GM18858 (cell line): ENCODE data around the gene MS4A10.
A peak's percentile ranks its signal among the peaks of the same experiment; 100 is the strongest.

Experiments
- ATAC-seq: cut with Tn5 transposase; IDR thresholded peaks from one replicate; pipeline ENCODE4 v1.9.1; 2021; ENCODE audit not compliant: unreplicated experiment

MS4A10 gene

DNA sequence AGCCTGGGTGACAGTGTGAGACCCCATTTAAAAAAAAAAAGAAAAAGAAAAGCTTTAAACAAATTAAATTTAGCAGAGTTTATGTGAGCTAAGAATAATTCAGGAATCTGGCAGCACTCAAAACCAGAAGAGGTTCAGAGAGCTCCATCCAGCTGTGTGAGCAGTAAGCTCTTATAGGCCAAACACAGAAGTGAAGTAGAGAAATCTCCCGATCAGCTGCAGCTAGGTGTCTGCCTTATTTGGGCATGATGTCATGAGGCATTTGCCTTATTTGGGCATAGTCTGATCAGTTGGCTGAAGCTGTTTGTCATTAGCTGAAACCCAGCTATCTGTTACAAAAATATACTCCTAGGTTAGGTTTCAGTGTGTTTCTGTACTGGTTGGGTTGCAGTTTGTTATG lies 20.3 kb upstream of the MS4A10 start:
- peak; percentile 37 for ATAC-seq

DNA sequence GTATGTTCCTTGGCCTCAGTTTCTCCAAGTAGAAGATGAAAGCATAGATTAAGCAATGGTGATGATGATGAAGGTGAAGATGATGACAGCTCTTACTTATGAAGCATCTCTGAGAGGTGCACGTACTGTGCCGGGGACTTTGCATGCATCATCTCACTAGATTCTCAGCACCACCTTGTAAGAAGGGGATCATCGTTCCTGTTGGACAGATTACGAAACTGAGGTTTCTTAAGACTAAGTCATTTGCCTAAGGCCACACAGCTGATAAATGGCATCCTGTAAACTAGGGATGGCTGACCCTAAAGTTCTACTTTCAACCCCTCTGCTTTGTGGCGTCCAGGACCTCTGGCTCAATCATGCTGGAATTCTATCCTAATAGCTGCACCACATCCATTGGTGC lies 19.8 kb upstream of the MS4A10 start:
- no peak for ATAC-seq

DNA sequence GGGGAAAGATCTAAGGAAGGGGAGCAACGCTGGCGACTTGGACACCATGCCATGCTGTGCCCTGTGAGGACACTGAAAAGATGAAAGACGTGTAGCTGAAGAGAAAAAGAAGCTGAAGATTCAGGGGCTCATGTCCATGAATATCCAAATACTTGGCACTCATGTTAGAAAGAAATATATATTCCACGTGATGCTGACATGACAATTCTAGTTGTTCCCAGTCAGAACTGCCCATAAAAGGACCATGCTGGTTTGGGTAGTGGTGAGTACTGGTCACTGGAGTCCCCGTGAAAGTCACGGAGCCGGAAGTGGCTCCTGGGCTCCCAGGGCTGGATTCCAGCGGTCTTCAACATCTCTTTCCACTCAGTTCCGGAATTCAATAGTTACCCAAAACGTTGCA lies 18.6 kb upstream of the MS4A10 start:
- ATAC-seq, result no peak

DNA sequence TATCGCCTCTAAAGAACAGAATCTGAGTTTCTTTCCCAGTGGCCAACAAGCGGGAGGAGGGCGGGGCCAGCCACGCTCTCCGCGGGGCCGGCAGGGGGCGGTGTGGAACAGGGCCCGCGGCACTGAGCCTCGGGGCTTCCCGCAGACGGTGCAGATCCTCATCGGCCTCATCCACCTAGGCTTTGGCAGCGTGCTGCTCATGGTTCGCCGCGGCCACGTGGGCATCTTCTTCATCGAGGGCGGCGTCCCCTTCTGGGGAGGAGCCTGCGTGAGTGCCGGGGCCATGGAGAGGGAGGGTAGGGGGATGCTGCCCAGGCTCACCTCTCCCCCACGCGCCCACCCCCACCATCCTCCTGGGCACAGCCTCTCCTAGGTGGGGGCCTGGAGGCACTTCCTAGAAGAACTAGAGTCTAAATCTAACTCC lies 17.7 kb upstream of the MS4A10 start:
- no peak for ATAC-seq

DNA sequence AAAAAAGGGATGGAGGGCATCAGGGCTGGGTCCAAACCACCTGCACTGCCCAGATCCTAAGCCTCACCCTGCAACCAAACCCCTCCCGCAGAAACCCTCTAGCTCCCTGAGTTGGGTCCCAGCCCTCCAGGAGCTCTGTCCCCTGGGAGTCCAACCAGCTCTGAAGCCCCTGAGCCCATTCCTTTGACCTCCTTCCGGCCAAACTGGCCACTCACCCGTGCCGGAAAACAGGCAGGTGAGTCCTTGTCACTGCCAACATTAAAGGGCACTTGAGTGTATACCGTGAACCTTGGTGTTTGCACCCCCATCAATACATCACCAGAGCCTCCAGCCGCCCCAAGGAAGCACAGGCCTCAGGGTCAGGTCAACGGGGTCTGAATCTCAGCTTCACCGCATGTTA lies 16.9 kb upstream of the MS4A10 start:
- ATAC-seq, result no peak

DNA sequence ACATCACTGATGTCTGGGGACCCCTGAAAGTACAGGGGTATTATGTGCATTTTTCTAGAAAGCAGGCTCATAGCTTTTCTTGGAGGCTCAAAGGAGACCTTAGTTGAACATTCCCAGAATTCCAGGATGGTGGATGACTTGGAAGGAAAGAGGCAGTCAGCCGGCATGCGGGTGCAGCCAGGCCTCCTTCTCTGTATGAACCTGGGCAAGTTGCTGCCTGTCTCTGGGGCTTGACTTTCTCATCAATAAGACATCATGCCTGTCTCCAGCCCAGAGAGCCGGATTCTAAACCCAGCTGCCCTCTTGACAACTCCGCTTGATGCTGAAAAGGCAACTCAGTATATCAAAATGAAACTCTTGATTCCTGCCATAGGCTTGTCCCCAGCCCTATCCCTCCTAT lies 15.9 kb upstream of the MS4A10 start:
- ATAC-seq, result no peak

DNA sequence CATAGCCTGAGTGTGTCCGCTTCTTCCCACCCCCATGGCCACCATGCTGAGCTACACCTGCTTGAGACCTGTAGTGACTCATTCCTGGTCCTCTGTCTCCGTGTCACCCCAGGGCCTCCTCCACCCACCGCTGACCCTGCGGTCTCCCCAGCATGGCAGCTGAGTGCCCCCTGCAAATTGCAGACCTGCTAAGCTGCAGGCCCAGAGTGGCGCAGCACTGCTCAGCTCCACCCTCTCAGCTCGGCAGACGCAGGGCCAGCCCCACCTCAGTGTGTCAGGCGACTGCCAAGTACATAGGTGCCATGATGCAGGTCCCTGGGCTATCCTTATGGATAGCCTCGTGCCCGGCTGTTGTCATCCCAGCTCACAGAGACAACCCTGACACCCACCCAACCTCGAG lies 15.3 kb upstream of the MS4A10 start:
- ATAC-seq, result no peak

DNA sequence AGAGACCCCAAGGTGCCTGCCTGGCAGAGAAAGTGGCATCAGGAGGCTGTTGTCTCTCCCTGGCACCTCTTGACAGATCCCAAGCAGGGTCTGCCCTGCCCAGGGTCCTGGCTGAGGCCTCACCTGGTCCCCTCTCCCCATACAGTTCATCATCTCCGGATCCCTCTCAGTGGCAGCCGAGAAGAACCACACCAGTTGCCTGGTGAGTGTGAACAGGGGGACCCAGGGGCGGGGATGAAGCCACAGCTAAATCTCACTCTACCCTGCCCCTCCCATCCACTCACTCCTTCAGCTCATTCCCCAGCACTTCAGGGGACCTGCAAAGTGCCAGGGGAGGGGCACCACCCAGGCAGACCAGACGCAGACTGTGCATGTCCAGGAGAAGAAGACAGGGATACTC lies 14.0 kb upstream of the MS4A10 start:
- no peak for ATAC-seq

DNA sequence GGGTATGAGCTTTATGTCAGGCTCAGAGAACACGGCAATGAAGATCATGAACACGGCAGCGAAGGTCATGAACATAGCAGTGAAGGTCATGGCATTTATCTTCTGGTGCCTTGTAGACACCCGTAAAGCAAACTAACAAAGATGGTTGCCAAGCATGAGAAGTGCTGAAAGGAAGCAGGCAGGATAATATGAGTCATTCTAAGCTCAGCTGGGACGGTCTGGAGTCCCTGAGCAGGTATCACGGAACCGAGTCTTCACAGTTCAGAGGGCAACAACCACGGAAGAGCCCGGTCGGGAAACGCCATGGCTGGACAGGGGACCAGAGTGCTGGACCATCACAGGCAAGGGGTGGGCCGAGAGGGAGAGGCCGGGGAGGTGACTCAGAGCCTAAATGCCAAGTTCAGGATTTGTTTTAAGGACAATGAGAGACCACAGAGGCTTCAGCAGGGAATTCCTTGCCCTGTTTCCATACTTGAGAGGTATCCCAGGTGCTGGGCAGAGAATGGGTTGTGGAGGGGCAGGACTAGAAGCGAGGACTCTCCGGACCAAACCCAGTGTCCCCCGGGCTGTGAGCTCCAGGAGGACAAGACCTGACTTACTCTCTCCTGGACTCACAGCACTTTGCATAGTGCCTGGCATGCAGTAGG lies 13.1 kb upstream of the MS4A10 start:
- ATAC-seq, result no peak

DNA sequence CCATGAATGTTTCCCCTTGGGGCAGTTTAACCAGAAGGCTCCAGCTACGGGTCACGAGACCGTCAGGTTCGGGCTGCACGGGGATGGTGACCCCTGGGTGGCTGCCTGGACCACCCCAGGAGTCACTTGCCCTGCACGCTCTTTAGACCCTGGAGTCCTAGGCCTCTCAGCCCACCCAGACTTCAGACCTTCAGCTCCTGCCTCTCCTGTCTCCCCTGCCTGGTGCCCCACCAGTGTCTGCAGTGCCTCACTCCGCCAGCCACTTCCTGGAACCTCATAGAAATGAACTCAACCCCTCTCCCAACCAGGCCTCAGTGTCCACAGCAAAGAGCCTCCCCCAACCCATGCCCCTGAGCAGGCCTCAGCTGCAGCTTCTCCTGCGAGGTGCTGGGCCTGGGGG lies 12.5 kb upstream of the MS4A10 start:
- ATAC-seq, result no peak

DNA sequence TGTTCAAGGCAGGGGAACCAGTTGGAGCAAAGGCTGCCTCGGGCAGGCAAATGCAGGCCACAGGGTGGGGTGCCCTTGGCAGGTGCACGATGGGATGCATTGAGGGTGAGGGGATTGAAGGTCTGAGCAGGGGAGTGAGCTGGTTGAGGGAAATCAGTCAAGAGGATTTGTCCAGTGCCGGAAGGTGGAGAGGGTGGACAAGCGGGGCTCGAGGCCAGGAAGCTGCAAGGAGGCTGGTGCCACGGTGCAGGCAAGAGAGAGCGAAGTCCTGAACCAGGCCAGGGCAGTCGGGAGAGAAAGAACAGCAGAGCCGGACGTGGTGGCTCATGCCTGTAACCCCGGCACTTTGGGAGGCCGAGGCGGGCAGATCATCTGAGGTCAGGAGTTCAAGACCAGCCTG lies 10.4 kb upstream of the MS4A10 start:
- no peak for ATAC-seq

DNA sequence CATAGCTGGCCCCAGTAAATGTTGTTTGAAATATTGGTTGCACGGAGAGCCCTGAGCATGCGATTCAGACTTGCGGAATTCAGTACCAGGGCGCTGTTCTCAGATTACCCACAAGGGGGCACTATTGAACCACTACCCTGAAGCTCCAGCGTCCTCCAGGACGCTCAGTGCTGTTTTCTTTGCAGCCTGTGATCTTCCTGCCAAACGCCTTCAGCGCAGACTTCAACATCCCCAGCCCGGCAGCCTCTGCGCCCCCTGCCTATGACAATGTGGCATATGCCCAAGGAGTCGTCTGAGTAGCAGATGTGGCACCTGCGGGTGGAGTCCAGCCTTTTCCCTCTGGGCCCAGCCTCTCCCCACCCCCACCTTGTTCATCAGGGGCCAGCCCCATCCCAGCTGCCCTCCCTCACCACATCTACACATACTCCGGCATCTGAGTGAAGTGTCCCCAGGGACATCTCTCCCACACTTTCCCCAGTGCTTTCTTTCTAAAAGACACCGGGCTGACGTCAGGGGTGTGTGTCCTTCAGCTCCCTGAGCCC lies 9.6 kb upstream of the MS4A10 start:
- peak; percentile 71 for ATAC-seq

DNA sequence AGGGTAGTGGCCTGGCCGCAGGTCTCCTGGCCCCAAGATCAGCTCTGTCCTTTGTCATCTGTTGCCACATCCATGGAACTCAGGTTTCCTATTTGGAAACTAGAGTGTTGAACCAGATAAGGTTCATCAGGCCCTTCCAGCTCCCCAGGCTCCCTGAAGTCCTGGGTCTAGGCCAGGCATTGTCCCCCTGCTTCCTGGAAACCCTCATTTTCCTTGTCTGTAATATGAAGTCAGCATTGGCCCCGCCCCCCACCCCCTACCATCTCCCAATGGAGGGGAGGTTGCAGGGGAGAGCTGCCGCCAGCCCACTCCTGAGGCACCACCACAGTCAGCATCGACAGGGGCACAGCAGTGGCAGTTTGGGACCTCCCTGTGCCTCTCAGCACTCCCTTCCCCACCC lies 9.0 kb upstream of the MS4A10 start:
- no peak for ATAC-seq

DNA sequence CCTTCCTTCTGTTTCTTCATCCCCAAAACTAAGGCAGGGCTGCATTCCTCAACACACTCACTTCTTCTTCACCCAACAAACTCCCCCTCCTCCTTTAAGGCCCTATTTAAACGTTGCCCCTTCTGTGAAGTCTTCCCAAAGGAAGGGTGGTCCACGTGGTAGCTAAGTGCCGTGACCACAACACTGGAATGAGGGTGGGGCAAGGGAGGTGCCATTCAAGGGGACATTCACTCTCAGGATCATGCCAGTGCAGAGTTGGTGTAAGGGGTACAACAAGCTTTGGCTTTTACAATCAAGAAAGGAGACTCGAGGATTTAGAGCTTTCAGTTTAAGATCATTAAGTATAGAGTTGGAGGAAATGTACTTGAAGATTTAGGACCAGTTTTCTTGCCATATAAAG lies 8.0 kb upstream of the MS4A10 start:
- no peak for ATAC-seq

DNA sequence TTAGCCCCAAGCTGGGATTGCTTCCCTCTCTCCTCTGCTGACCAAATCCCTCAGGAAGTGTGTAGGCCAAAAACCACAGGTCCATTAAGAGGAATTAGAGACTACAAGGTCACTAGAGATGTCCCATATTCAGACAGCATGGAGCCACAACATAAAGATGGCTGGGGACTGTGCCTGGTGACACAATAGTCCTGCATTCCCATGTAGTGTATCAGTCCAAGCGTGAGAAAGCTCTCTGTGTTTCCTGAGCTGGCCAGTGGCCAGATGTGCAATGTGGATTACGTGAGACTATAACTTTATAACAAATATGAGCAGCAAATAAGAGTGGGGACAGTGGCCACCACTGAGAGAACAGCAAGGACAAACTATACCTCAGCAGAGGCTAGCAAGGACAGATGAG lies 7.6 kb upstream of the MS4A10 start:
- no peak for ATAC-seq

DNA sequence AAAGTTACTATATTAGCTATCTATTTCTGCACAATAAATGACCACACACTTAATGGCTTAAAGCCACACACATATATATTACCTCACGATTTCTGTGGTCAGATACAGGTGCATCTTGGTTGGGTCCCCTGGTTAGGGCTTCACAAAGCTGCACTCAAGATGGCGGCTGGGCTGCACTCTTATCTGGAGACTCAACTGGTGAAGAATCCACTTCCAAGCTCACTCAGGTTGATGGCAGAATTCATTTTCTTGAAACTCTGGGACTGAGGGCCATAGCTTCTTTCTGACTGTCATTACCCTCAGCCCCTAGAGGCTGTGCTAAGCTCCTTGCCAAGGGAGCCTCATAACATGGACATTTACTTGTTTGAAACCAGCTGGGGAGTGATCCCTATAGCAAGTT lies 5.1 kb upstream of the MS4A10 start:
- ATAC-seq, result no peak

DNA sequence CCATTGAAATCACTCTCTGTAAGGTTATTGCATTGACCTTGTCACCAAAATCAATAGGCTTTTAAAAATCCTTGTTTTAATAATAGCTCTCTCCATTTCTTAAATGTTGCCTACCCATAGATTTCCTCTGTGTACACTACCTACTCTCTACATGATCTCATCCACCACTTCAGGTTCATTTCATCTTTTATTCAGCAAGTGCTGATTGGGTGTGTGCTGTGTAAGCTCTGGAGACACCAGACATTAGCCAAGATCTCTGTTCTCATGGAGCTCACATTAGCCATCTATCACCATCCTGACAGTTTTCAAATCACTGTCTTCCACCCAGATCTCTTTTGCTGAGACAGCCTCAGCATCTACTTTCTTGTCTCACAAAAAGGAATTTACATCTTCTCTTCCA lies 4.4 kb upstream of the MS4A10 start:
- ATAC-seq, result no peak

DNA sequence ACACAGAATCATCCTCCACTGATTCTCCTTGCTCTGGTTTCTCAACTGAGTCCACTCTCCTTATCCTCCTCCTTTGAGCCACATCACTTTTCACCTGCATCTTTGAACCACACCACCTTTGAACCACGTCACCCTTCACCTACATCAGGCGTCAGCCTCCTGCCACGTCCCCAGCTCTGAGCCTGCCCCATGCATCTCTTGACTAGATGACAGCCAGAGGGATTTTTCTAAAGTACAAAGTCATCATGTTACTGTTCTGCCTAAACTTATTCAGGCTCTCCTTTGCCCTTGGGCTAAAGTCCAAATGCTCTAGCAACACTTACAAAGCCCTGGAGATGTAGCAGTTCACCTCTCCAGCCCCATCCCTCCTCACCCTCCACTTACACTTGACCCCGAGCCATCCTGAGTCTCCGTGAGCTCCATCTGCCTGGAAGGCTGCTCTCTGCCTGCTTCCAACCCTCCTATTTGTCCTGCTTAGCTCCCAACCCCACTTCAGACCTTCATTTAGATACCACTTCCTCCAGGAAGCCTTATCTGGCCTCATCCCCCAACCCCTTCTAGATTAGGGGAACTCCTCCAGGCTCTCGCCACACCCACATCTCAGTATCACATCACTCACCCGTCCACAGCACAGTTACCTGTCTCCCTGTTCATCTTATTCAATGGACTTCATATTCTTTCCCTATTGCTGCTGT lies 3.7 kb upstream of the MS4A10 start:
- no peak for ATAC-seq

DNA sequence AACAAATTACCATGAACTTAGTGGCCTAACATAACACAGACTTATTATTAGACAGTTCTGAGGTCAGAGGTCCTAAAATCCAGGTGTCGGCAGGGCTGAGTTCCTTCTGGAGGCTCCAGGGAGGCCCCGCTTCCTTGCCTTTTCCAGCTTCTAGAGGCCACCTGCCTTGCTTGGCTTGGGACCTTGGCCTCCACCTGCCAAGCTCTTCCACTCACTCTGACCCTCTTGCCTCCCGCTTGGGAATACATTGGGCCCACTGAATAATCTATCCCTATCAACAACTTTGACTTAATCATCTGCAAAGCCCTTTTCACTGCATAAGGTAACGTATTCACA lies 3.2 kb upstream of the MS4A10 start:
- no peak for ATAC-seq

DNA sequence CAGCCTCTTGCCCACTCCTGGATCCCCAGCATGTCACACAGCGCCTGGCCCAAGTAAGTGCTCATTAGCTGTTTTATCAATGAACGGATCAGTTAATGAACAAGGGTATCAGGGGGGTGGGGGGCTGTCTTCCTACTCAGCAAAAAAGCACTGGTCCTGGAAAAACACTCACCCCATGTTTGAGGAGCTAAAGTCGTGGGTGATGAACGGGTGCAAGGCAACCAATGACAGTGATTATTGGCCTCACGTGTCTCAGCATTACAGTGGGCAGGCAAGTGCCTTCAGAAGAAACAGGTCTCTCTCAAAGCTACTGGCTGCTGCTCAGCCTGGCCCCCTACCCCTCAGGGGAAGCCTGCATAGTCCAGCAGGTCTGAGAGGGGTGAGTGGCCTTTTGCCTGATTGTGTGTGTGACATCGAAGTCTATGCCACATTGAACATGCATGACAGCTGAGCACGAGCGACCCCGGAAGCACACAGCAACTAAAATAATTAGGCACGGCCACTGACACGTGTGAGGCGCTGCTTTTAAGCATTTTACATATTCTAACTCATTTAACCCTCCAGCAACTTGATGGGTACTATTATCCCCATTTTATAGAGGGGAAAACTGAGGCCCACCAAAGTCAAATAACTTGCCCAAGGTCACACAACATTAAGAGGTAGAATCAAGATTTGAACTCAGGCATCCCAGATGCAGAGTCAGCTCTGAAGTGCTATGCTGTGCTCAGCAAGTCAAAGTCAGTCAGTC lies 2.6 kb upstream of the MS4A10 start:
- no peak for ATAC-seq

DNA sequence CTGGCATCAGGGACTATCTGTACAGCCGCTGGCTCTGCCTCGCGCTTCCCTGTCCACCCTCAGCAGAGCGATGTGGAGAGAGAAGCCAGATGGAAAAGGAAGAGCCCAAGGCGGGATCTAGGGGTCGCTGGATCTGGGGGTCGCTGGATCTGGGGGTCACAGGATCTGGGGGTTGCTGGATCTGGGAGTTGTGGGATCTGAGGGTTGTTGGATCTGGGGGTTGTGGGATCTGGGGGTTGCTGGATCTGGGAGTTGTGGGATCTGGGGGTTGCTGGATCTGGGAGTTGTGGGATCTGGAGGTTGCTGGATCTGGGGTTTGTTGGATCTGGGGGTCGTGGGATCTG lies 2.0 kb upstream of the MS4A10 start:
- no peak for ATAC-seq

DNA sequence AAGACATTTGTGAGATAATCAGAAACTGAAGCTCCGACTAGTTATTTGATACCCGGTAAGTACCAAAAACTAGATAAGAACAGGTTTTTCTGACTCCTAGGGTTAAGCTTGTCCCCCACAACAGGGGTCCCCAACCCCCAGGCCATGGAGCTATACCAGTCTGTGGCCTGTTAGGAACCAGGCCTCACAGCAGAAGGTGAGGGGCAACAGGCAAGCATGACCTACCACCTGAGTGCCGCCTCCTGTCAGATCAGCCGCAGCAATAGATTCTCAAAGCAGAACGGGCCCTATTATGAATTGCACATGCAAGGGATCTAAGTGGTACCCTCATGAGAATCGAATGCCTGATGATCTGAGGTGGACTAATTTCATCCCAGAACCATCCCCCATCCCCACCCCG lies 1.2 kb upstream of the MS4A10 start:
- ATAC-seq, result no peak
